Activated CD4-positive, alpha-beta memory T cell treated with anti-CD3 and anti-CD28 coated beads for 36 hours (primary cell): ENCODE measurements around the gene JMJD6. TPM values are rescaled to one million over a fixed set of nuclear protein-coding genes. Genes with fewer than 3 reads are reported as not detected.
"Not testable (repeated sequence)": the region's sequence is repeated elsewhere in the genome, so short reads cannot be mapped to it uniquely, and the experiment has no call there.

Experiments used
- CTCF ChIA-PET: fragments of 350-600 bp; sonication (Branson Sonifier 250); formaldehyde crosslinking; loops from one replicate; lab custom pipeline; 2021; ENCODE audit warnings: antibody characterized with exemption, inconsistent platforms; lab: Charles Lee
- POLR2A ChIA-PET: fragments of 350-600 bp; sonication (Branson Sonifier 250); formaldehyde crosslinking; loops from one replicate; lab custom pipeline; 2021; ENCODE audit warnings: antibody characterized with exemption; lab: Charles Lee
- DNase-seq: peaks from one replicate; pipeline ENCODE4 v3.0.0-alpha.2; 2020
- H3K27ac Mint-ChIP-seq: one replicate; pipeline ENCODE4 v1.8.0; 2021; ENCODE audit warnings: mixed read lengths
- H3K27me3 Mint-ChIP-seq: one replicate; pipeline ENCODE4 v1.8.0; 2021; ENCODE audit warnings: mixed read lengths
- H3K36me3 Mint-ChIP-seq: one replicate; pipeline ENCODE4 v1.8.0; 2021; ENCODE audit warnings: mixed read lengths
- H3K4me1 Mint-ChIP-seq: one replicate; pipeline ENCODE4 v1.8.0; 2021; ENCODE audit warnings: low read depth, mixed read lengths
- H3K4me3 Mint-ChIP-seq: one replicate; pipeline ENCODE4 v1.8.0; 2021; ENCODE audit warnings: mild to moderate bottlenecking, mixed read lengths
- H3K9me3 Mint-ChIP-seq: one replicate; pipeline ENCODE4 v1.8.0; 2021; ENCODE audit warnings: mixed read lengths
- intact Hi-C: fragments of 100-400 bp; cut with micrococcal nuclease; formaldehyde crosslinking; loops from one replicate; pipeline ENCODE4 v1.15.1; 2023
- total RNA-seq, 2 experiments: library from RNA; stranded (reverse); gene quantifications; one replicate each; pipeline ENCODE4 v1.2.3, GENCODE V29; 2021

JMJD6 gene
- total RNA-seq, 2 experiments from 2014 or later: 53.4 to 56.6 TPM

DNA sequence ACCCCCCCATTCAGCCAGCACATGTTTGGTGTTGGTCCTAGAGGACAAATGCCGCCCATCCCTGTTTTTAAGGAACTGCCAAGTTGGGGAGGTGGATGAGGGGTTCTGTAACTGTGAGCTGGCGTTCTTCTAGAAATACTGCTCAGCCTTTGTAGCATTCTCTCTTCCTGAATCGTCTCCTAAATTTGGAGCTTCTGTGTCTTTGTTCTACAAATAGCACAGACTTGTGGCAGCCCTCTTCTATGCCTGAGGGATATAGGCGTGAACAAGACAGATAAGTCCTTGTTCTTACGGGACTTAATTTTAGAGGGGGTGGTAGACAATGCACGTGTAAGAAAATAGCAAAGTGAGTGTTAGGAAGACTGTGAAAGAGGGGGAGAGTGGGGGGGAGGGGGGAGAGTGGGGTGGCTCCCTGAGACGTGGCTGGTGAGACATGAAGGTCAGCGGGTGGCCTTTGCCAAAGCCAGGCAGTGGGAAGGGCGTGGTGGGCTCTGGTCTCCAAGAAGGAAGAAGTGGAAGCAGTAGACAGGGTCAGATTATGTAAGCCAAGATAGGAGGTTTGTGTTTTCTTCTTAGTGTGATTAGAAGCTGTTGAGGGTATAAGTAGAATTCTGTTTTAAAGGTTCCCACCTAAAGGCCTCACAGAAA is 21.4 kb upstream of the JMJD6 start:
- Mint-ChIP-seq H3K27me3 (no peaks in the 10 kb centered on the region), H3K36me3 (peaks cover 23% of the 10 kb centered on the region), H3K9me3 (no peaks in the 10 kb centered on the region), H3K4me1 (peaks cover 32% of the 10 kb centered on the region), H3K4me3 (no peak overlapping the region), H3K27ac (no peak overlapping the region)
- DNase-seq: no peak
- POLR2A ChIA-PET: interaction anchor here (1.1 kb wide), 1 partner anchor 16 kb away, joined by 3 read pairs; no protein-coding TSS in a partner anchor
- CTCF ChIA-PET: no interaction called here
- intact Hi-C loops: no loop called here

DNA sequence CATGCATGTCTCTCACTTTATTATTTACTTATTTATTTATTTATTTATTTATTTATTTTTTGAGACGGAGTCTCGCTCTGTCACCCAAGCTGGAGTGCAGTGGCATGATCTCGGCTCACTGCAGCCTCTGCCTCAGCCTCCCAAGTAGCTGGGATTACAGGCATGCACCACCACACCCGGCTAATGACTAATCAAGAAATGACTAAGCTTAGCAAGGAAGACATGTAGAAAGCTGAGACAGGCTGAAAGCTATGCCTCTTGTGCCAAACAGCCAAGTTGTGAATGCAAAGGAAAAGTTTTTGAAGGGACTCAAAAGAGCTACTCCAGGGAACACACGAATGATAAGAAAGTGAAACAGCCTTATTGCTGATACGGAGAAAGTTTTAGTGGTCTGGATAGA is 19.4 kb upstream of the JMJD6 start:
- H3K36me3 Mint-ChIP-seq: peaks cover 31% of the 10 kb centered on the region
- peaks cover 29% of the 10 kb centered on the region for H3K4me1 Mint-ChIP-seq
- POLR2A ChIA-PET: interaction anchor here (1.5 kb wide), 1 partner anchor 8 kb away, joined by 7 read pairs; the partner anchor contains the start of genes MFSD11 and SRSF2
- H3K27me3 Mint-ChIP-seq, intact Hi-C loops, H3K4me3 Mint-ChIP-seq, H3K27ac Mint-ChIP-seq, H3K9me3 Mint-ChIP-seq: not testable (repeated sequence)
- peak; percentile 36 for DNase-seq
- CTCF ChIA-PET: interaction anchor here (0.9 to 1.1 kb wide), 2 partner anchors 18 to 348 kb away, joined by 4 to 5 read pairs; no protein-coding TSS in a partner anchor

DNA sequence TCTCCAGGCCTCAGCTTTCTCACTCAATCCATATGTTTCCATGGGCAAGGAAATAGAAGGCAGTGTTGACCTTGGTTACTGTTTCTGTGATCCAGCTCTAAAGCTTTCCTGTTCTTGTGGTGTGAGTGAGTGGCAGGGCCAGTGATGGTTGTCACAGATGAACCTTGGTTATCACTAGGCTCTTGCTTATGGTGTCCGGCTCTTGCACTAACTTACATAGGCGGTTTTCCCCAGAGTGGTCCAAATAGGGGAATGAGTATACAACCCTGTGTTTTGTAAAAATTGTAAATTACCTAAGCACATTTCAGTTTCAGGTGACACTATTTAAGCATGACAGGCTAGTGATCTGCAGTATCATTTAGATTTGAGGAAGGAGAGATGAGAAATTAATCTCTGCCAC is 18.3 kb upstream of the JMJD6 start:
- no peak overlapping the region for H3K4me3 Mint-ChIP-seq
- H3K27me3 Mint-ChIP-seq: no peaks in the 10 kb centered on the region
- peaks cover 31% of the 10 kb centered on the region for H3K36me3 Mint-ChIP-seq
- H3K4me1 Mint-ChIP-seq: peaks cover 35% of the 10 kb centered on the region
- H3K9me3 Mint-ChIP-seq: no peaks in the 10 kb centered on the region
- intact Hi-C loops: no loop called here
- peak overlapping the region; percentile 18 for H3K27ac Mint-ChIP-seq
- DNase-seq: peak; percentile 11
- ChIA-PET CTCF (no interaction called here), POLR2A (no interaction called here)

DNA sequence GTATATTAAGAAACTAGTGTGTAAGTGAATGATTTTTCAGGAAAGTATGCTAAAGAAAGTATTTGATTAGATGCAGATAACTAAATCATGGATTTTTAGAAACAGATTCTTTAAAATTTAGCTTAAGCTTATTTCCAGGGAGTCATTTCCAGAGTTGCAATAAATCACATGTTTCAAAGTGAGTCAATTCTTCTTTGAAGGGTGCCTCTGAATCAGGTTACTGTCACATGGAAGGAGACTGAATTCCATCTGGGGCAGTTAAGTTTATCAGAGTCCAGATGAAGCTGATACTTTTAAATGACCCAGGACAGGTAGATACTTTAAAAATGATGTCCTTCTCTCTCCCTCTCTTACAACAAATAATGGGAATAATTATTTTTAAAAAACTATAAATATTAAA is 16.6 kb upstream of the JMJD6 start:
- intact Hi-C loops: no loop called here
- ChIA-PET POLR2A (interaction anchor here (1.1 kb wide), 1 partner anchor 10 kb away, joined by 3 read pairs; no protein-coding TSS in a partner anchor), CTCF (interaction anchor here (1.0 to 1.2 kb wide), 4 partner anchors 30 to 125 kb away, joined by 3 to 5 read pairs (median 3); partner anchors contain the start of gene MGAT5B)
- Mint-ChIP-seq H3K4me1 (peaks cover 50% of the 10 kb centered on the region), H3K4me3 (no peak overlapping the region), H3K9me3 (no peaks in the 10 kb centered on the region), H3K27ac (no peak overlapping the region), H3K36me3 (peaks cover 31% of the 10 kb centered on the region), H3K27me3 (no peaks in the 10 kb centered on the region)
- no peak for DNase-seq

DNA sequence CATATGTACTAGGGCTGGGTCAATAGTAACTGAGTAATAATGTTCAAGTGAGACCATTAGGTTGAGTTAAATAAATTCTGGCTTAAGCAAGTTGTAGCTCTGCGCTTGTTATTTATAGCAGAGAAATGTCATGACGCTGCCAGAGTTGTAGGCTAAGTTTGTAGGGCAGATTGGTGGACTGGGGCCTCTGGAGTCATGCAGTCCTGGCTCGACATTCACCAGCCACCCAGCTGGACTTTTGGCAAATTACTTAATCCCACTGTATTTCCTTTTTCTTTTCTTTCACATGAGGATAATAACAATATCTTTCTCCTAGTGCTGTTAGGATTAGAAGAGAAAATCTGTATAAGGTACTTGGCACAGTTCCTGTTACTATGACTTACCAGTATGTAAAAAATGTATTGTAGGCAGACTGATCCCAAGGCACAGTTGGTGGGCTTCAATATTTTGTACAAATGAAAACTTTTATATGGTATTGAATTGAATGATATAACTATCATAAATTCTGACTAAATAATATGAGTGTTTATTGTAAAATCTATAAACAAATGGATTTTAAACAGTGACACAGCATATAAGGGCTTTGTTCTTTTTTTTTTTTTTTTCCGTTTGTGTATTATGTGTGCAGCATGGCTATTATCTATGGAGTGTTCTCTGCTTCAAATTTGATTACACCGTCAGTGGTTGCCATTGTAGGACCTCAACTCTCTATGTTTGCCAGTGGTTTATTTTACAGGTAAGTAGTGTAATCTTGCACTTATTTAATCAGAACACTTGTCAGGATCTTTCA is 14.1 kb upstream of the JMJD6 start:
- Mint-ChIP-seq H3K36me3 (peaks cover 34% of the 10 kb centered on the region), H3K4me1 (peaks cover 41% of the 10 kb centered on the region), H3K9me3 (no peaks in the 10 kb centered on the region), H3K4me3 (no peak overlapping the region), H3K27ac (no peak overlapping the region), H3K27me3 (no peaks in the 10 kb centered on the region)
- POLR2A ChIA-PET: interaction anchor here (6.5 kb wide), 1 partner anchor 14 kb away, joined by 79 read pairs; the partner anchor contains the start of genes JMJD6 and METTL23
- DNase-seq: no peak
- CTCF ChIA-PET: no interaction called here
- intact Hi-C loops: no loop called here

DNA sequence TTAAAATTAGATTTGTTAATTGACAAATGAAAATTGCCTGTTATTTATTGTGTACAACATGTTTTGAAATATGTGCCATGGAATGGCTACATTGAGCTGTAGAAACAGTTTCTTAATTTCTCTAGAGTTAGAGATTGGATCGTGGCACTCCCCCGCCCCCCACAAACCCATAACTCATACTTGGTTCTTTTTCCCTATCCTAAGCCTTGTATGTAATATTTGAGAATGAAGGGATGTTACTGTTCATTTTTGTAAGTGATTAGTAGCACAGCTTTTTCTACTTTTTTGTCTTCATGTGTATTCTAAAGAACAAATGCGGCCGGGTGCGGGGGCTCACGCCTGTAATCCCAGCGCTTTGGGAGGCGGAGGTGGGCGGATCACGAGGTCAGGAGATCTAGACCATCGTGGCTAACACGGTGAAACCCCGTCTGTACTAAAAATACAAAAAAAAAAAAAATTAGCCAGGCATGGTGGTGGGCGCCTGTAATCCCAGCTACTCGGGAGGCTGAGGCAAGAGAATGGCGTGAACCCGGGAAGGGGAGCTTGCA is 13.2 kb upstream of the JMJD6 start:
- CTCF ChIA-PET: interaction anchor here (1.3 kb wide), 1 partner anchor 33 kb away, joined by 5 read pairs; no protein-coding TSS in a partner anchor
- H3K9me3 Mint-ChIP-seq, H3K27me3 Mint-ChIP-seq, H3K4me3 Mint-ChIP-seq, H3K27ac Mint-ChIP-seq, DNase-seq: not testable (repeated sequence)
- intact Hi-C loops: loop anchor here (5.0 kb wide), 2 partner anchors 472 to 718 kb away; partner anchors contain the start of gene UBALD2
- Mint-ChIP-seq H3K36me3 (peaks cover 34% of the 10 kb centered on the region), H3K4me1 (peaks cover 38% of the 10 kb centered on the region)
- POLR2A ChIA-PET: interaction anchor here (0.5 to 6.5 kb wide), 3 partner anchors 13 to 555 kb away, joined by 3 to 79 read pairs (median 4); partner anchors contain the start of genes JMJD6 and METTL23

DNA sequence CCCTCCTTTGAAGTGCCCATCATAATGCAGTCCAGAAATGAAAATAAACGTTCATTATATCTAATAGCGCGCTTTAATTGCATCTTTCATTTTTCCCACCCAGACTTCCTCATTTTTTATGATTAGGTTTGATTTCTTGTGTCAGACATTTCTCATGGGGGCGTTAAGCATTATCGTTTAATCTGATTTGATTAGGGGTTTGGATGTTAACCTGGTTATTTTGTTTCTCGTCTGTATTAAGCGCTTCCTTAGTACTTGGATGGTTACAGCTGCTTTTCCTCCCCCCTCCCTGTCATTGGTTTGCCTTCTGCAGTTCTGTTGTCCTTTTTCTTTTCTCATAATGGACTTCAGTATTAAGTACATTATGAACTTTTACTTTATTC is 12.1 kb upstream of the JMJD6 start:
- intact Hi-C loops: loop anchor here (5.0 kb wide), 2 partner anchors 471 to 719 kb away; partner anchors contain the start of gene UBALD2
- no peak for DNase-seq
- H3K36me3 Mint-ChIP-seq: peaks cover 46% of the 10 kb centered on the region
- POLR2A ChIA-PET: interaction anchor here (0.6 to 6.5 kb wide), 5 partner anchors 8 to 111 kb away, joined by 3 to 79 read pairs (median 7); partner anchors contain the start of genes JMJD6 and METTL23
- H3K4me3 Mint-ChIP-seq: peak overlapping the region; percentile 95
- peak overlapping the region; percentile 100 for H3K27ac Mint-ChIP-seq
- CTCF ChIA-PET: interaction anchor here (0.9 to 1.3 kb wide), 3 partner anchors 11 to 34 kb away, joined by 3 to 9 read pairs (median 5); no protein-coding TSS in a partner anchor
- H3K27me3 Mint-ChIP-seq: no peaks in the 10 kb centered on the region
- peaks cover 45% of the 10 kb centered on the region for H3K4me1 Mint-ChIP-seq
- no peaks in the 10 kb centered on the region for H3K9me3 Mint-ChIP-seq

DNA sequence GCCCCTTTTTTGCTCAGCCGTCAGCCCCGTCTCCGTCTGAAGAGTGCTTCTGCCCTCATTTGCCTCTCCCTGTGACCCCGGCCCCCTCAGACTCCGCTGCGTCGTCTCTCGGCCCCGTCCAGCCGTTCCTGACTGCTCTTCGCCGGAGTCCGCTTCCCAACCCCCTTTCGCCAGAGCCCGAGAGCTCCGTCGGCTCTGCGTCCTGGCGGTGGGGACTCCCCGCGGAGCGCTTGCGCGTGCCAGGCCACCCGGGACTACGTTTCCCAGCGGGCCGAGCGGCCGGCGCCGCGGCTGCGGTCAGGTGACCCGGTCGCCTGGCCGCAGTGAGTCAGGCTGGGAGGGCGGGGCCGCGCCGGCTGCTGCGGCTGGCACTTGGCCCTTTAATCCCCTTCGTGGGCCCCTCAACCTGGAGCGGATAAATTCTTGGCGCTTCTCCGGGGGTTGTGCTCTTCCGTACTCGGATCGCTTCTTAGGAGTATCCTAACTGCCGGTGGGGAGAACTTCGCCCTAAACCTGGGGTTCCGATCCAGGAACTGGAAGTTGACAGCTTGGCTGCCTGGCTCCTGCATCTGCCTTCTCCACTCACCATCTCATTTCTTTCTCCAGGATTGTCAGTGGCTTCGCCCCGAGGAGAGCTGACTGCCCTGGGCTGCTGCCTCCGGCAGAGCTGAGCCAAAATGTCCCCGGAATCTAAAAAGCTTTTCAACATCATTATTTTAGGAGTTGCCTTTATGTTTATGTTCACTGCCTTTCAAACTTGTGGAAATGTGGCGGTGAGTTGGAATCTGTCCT is 11.5 kb upstream of the JMJD6 start, which contains the start of gene MFSD11:
Gene MFSD11, plus strand, starts transcription at position 444 of the 792 bp plus-strand sequence. Its CDS starts 234 bp downstream, at position 678.
- intact Hi-C loops: loop anchor here (1.0 to 5.0 kb wide), 6 partner anchors 12 to 719 kb away; partner anchors contain the start of genes JMJD6, METTL23 and UBALD2
- peak; percentile 94 for DNase-seq
- H3K27ac Mint-ChIP-seq: peak within 1 kb of the TSS; percentile 100
- ChIA-PET POLR2A (interaction anchor here (0.6 to 6.5 kb wide), 7 partner anchors 8 to 180 kb away, joined by 3 to 79 read pairs (median 6); partner anchors contain the start of genes JMJD6 and METTL23), CTCF (interaction anchor here (1.1 to 2.2 kb wide), 2 partner anchors 10 to 24 kb away, joined by 3 to 10 read pairs; no protein-coding TSS in a partner anchor)
- no peaks in the 10 kb centered on the region for H3K27me3 Mint-ChIP-seq
- peaks cover 46% of the 10 kb centered on the region for H3K4me1 Mint-ChIP-seq
- peaks cover 51% of the 10 kb centered on the region for H3K36me3 Mint-ChIP-seq
- H3K4me3 Mint-ChIP-seq: peak within 1 kb of the TSS; percentile 95
- no peaks in the 10 kb centered on the region for H3K9me3 Mint-ChIP-seq

DNA sequence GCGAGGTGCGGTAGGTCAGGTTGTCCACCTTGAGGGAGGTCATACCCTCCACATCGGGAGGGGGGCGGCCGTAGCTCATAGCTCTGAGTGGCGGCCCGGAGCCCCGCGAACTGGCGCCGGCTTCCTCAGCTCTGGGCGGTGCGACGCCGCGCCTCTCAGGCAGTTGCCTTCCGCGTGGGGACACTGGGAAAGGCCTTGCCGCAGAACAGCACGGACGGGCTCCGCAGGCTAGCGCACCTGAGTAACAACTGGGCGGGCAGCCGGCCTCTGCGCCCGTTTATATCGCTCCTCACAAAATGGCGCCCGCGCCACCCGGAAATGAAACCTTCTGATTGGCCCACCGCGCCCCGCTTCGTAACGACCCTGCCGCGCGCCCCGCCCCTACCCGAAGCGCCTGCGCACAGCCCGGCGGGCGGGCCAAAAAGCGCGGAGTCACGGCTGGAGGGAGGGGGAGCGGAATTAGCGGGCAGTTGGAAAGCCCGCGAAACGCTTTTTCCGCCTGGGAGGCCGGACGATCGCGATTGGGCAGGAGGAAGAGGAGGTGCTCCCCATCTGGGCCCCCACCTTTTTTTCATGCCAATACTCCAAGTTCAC is 10.8 kb upstream of the JMJD6 start, which contains the start of gene SRSF2:
Gene SRSF2, minus strand, starts transcription at position 250 of the 594 bp plus-strand sequence. Its CDS starts 171 bp downstream, at position 79.
- peak within 1 kb of the TSS; percentile 100 for H3K27ac Mint-ChIP-seq
- POLR2A ChIA-PET: interaction anchor here (1.6 to 6.5 kb wide), 5 partner anchors 9 to 179 kb away, joined by 3 to 79 read pairs (median 7); partner anchors contain the start of genes JMJD6 and METTL23
- peak; percentile 99 for DNase-seq
- intact Hi-C loops: loop anchor here (1.0 to 5.0 kb wide), 6 partner anchors 11 to 720 kb away; partner anchors contain the start of genes JMJD6, METTL23 and UBALD2
- no peaks in the 10 kb centered on the region for H3K9me3 Mint-ChIP-seq
- peaks cover 46% of the 10 kb centered on the region for H3K4me1 Mint-ChIP-seq
- no peaks in the 10 kb centered on the region for H3K27me3 Mint-ChIP-seq
- peaks cover 53% of the 10 kb centered on the region for H3K36me3 Mint-ChIP-seq
- H3K4me3 Mint-ChIP-seq: peak within 1 kb of the TSS; percentile 95
- CTCF ChIA-PET: interaction anchor here (2.2 kb wide), 1 partner anchor 10 kb away, joined by 10 read pairs; no protein-coding TSS in a partner anchor
